HG03520 (cell line): ENCODE results near the gene FBRS.
"Not testable (repeated sequence)": the region's sequence is repeated elsewhere in the genome, so short reads cannot be mapped to it uniquely, and the experiment has no call there.

Experiments
- ATAC-seq: cut with Tn5 transposase; IDR thresholded peaks from one replicate; pipeline ENCODE4 v1.9.1; 2021; ENCODE audit warnings: mild to moderate bottlenecking, moderate library complexity; ENCODE audit not compliant: unreplicated experiment

Gene FBRS

DNA sequence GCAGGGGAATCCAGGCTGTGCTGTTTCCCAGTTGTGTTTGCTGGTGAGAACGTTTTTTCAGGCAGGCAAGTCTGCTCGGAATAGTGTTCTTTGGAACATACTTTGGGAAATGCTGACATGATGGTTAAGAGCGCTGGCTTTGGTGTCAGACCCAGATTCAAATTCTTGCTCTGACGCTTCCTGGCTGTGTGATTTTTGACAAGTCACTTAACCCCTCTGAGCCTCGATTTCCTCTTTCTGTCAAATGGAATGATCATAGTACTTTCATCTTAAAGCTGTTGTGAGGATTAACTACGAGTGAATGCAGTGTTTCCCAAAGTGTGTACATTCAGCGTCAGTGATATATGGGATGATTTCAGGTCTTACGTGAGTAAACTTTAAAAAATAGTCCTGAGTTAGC, 4.8 kb downstream of the FBRS start:
- no peak for ATAC-seq

DNA sequence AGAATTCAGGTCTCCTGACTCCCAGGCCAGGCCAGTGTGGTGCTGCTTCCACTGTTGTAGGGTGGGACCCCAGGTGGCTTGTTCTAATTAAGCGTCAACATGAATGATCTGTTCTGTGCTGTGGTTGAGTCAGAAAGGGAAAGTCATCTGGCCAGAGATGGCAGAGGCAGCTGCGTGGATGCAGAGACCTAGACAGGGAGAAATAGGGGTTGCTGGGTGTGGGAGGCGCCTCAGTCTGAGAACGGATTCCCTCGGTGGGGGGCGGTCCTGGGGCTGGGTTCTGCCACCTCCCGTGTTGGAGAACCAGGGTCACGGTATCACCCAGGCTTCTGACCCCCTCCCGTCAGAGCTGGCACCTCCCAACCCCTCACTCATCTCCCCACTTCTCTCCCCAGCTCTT, 5.6 kb downstream of the FBRS start:
- ATAC-seq = no peak

DNA sequence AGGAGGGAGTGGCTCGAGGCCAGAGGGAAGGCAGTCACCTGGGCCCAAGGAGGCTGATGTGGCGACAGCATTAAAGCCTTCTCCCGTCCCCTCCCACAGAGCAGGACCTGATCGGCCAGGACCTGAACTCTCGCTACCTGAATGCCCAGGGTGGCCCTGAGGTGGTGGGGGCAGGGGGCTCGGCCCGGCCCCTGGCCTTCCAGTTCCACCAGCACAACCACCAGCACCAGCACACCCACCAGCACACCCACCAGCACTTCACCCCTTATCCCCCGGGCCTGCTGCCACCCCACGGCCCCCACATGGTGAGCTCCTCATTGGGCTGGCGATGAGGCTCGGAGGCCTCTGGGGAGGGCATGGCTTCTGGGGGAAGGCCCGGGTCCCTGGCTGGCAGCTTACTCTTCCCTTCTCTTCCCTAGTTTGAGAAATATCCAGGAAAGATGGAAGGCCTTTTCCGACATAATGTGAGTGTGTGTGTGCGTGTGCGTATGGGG, 6.4 kb downstream of the FBRS start:
- no peak for ATAC-seq

DNA sequence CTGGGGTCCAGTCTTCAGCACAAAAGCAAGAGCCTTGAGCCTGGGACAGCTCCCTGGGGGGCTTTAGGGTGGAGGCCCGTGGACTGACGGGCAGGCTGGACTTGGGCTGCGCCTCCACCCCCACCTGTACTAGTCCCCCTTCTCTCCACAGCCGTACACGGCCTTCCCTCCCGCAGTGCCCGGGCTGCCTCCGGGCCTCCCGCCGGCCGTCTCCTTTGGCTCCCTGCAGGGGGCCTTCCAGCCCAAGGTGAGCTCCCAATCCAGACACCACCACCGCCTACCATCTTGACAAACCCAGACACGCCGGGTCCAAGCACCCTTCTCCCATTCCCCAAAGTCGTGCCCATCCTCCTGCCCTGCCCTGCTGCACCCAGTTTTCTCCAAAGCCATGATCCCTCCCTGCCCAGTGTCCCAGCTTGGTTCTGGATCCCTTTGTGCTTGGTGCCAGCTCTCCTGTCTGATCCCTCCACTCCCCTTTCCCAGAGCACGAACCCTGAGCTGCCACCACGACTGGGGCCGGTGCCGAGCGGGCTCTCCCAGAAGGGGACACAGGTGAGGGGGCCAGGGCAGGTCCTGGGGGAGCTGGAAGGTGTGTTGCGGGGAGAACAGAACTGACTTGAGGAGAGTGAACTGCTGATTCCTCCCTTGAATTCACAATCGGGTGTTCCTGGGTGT, 7.1 kb downstream of the FBRS start:
- ATAC-seq = no peak

DNA sequence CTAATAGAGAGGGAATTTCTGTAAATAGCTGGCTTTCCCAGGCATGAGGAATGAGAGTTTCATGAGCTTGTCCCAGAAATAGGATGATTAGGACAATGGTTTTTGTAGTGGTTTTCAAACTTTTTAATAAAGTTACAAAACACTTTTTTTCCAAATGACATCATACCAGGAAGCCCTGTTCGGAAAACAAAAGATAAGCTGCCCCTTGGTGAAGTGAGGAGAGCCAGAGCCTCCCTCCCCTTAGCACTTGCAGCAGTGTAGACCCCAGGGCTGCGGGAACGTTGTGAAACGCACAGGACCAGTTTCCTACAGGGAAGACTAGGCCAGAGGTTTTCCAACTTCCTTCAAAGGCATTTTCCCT, 7.6 kb downstream of the FBRS start:
- ATAC-seq = no peak

DNA sequence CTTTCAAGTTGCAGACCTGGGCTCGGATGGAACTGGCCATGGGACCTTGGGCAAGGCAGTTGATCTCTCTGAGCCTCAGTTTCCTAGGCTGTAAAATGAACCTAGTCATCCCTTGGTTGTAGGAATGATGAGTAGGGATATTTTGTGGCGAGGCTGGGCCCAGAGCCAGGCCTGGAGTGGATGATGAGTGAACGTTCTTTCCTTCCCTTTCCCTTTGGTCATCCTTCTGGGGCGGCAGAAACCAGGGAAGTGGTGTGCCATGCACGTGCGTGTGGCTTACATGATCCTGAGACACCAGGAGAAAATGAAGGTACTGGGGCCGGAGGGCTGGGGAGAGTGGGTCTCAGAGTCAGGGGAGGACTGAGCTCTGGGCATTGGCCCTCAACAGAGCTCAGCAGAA, 8.4 kb downstream of the FBRS start:
- no peak for ATAC-seq

DNA sequence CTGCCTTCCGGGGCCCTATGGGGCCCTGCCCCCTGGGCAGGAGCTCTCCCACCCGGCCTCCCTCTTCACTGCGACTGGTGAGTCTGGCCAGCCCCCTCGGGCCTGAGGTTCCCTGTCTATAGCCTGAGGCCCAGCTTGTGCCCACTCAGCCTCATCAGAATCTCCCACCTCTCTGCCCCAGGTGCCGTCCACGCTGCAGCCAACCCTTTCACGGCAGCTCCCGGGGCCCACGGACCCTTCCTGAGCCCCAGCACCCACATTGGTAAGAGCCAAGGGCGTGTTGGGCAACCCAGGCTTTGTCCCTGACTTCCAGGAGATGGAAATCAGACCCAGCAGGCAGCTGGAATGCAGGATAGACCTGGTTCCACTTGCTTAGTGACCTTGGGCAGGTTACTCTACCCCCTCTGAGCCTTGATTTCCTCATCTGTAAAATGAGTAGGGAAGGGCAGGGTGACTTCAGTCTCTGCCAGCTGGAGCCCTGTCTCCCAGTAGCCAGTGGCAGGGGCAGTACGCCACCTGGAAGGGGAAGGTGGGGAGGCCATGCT, 9.2 kb downstream of the FBRS start:
- no peak for ATAC-seq

DNA sequence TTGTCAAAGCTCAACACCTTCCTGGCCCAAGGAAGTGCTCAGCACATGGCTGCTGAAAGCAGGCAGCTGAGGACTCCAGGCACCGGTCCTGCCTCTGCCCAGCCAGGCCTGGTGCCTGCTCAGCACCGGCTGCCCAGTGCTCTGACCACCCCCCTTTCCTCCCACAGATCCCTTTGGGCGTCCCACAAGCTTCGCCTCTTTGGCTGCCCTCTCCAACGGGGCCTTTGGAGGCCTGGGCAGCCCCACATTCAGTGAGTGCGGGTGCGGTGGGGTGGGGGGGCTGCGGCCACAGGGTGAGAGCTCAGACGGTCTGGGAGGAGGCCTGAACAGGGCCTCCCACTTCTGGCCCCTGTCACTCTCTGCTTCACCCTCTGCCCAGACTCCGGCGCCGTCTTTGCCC, 10.2 kb downstream of the FBRS start:
- no peak for ATAC-seq

DNA sequence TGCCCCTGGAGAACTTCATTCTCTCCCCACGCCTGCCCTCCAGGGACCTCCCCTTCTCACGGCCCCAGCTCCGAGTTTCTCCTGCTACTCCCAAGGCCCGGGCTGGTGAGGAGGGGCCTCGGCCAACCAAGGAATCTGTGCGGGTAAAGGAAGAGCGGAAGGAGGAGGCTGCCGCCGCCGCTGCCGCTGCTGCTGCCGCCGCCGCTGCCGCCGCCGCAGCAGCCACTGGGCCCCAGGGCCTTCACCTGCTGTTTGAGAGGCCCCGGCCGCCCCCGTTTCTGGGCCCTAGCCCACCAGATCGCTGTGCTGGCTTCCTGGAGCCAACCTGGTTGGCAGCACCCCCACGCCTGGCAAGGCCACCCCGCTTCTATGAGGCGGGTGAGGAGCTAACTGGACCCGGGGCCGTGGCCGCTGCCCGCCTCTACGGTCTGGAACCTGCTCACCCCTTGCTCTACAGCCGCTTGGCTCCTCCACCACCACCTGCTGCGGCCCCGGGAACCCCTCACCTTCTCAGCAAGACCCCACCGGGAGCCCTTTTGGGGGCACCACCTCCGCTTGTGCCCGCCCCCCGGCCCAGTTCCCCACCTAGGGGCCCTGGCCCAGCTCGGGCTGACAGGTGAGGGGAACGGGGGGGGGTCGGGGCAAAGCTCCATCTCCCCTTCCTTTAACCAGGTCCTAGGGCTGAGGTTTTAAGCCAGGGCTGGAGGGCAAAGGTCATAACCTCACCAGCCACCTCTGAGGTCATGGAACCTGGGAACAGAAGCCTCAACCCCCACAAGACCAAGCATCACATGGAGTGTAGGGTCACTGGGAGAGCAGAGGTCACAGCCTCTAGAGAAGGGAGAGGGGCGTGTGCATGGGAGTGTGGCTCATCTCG, 11.0 kb downstream of the FBRS start:
- ATAC-seq = no peak

DNA sequence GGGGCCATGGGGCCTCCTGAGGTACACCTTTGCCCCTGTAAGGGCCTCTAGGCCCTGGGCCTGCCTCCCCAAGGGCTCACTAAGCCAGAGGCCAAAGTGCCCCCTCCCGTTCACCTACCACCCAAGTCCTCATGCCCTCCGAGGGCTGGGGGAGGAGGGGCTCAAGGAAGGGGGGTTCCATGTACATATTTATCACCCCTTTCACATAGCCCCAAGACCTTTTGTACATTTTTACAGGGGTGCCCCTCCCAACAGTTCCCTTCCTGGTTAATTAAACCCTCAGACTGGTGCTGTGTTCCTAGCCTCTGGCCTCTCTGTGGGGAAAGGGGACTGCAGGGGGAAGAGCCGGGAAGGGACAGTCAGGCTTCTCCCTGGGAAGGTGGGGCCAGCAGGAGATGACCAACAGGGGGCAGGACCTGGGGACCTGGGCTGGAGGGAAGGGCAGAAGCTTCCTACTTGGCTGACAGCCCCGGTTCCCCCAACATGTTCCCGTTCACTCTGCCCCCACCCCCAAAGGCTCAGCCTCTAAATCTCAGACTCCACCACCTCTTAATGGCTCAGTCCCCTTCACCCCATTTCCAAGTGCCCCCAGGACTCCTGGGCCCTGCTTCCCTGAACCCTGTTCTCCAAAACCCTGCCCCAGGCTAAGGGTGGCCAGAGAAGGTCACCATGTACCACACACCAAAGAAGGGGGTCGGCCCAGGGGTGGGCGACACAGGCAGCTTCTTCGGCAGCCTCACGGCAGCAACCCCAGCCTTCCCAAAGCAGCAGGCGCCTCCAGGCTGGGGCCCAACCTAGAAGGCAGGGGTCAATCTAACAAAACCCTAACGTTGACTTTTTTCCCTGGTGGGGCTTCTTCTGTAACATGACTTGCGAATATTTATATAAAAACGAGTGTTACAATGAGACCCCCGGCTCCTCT, 11.9 kb downstream of the FBRS start:
- ATAC-seq = no peak

DNA sequence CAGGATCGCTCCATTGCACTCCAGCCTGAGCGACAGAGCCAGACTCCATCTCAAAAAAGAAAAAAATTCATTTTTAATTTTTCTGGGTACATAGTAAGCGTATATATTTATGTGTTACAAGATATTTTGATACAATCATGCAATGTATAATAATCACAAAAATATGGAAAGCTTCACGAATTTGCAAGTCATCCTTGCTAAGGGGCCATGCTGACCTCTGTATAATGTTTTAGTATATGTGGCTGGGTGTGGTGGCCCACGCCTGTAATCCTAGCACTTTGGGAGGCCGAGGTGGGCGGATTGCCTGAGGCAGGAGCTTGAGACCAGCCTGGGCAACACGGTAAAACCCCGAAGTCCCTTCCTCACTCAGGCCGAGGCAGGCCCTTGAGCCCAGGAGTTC, 16.9 kb downstream of the FBRS start:
- no peak for ATAC-seq

DNA sequence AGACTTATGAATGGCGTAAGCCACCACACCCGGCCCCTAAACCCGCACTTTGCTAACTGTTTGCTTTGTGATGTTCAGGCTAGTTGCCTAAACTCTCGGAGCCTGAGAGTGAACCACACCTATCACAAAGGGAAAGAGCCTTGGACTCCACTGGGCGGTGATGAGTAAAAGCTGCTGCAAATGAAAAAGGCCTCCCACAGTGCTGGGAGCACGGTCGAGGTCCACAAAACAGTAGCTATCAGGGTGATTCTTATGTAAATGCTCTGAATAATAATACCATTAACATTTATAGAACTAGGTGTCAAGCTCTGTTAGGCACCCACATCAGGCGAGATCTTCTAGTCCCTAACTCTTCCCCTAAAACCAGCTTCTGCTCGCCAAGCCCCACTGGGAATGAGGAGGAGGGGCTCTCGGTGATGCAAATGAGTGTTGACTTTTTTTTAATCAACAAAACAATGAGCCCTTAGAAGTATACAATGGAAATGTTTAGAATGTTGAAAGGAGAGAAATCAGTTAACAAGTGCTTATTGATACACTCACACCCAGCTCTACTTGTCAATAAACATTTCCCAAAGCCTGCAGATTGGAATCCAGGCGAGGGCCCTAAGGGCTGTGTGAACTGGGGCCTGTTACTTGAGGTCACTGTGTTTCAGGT, 19.8 kb downstream of the FBRS start:
- no peak for ATAC-seq

DNA sequence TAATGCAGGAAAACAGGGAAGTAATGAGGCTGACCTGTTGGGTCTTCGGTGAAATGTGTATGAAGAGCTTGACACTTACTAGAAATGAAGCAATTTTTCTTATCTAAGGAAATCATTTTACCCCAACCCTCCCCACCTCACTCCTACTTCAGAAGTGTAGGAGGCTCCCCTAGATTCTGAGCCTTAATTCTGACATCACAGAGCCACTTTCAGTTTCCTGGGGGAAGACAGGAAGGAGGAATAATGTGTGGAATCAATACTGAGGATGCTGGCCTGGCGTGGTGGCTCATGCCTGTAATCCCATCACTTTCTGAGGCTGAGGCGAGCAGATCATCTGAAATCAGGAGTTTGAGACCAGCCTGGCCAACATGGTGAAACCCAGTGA, 20.3 kb downstream of the FBRS start:
- no peak for ATAC-seq

DNA sequence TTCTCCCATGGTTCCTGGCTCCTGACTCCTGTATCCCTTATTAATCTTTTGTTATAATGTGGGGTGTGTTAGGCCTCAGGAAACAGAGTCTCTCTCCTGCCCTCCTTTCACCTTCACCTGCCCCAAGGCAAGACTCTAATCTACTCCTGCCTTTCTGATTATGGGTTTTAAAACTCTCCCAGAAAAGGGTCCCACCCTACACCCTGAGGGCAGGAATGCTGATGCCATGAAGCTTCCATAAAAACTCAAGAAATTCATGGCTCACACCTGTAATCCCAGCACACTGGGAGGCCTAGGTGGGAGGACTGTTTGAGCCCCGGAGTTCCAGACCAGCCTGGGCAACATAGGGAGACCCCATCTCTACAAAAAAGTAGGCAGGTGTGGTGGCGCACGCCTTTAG, 22.1 kb downstream of the FBRS start:
- no peak for ATAC-seq

DNA sequence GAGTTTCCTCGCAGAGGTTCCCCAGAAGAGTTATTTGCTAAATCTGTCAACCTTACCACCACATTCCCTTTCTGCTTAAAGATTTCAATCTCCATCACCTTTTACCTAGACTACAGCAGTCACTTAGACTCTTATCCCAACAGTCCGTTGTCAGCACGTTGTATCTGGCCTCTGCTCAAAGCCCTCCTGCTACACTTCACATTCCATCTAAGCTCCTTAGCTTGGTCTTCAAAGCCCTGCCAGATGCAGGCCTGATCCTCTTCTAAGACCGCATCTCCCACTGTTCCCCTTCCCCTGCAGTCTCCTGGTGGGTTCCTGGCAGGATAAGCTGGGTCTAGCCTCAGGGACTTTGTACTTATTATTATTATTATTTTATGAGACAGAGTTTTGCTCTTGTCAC, 30.5 kb downstream of the FBRS start:
- ATAC-seq = no peak

DNA sequence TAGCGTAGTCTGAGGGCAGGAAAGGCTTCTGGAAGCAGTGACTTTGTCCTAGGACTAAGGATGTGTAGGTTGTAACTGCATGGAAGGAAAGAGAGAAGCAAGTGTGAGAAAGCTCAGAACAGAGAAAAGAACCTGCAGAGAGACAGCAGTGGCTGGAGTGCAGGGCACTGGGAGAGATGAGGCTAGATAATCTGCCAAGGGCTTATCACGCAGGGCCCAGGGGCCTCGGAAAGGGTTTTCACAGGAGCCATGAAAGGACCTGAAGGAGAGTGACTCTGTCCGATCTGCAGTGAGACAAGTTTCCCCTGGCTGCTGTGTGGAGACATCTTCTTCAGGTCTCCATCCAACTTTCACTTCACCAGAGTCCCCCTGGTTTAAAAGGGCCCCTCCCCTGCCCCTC, 33.7 kb downstream of the FBRS start:
- no peak for ATAC-seq

DNA sequence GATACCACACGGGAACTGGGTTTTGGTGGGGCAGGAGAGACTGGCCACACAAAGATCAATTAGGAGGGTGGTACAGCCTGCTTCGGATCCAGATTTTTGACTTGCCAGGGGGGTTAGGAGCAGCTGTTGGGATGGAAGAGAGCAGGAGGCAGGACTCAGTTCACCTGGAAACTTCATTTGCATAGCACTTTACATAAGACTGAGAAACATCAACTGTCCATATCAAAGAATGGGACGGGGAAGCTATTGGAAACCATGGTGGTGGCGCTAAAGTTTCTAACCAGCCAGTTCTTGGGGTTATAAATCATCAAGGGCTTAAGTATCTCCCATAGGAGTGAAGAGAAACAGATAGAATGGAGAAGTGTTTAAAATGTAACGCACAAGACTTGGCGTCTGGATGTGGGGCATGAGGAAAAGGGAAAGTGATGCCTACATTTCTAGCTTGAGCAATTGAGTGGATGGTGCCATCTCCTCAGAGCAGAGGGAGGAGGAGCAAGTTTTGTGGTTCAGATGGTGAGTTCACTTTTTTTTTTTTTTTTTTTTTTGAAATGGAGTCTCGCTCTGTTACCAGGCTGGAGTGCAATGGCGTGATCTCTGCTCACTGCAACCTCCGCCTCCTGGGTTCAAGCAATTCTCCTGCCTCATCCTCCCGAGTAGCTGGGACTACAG, 34.3 kb downstream of the FBRS start:
- ATAC-seq = no peak

DNA sequence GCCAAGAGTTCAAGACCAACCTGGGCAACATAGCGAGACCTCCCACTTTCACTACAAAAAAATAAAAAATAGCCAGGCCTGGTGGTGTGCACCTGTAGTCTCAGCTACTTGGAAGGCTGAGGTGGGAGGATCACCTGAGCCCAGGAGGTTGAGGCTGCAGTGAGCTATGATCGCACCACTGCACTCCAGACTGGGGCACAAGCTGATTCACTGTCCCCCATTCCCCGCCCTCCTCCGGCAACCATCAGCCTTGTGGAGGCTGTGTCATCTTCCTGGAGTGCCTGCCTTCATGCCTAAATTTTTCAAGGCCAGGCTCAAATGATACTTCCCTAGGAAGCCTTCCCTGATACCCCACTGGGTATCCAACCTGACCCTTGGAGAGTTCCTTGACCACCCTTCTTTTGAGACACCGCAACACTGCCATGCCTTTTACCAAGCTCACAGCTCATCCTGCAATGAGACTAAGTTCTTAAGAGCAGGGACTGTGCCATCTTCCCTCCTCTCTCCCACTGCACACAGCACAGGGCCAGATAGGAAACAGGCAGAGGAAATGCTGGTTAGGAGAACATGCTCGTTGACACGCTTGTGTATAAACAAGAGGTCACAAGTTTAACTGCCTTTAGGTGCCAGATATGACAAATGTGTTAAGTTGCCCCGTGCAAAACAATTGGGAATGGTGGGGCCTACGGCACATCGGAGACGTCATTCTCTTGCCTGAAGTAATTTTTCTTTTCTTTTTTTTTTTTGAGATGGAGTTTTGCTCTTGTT, 36.9 kb downstream of the FBRS start:
- no peak for ATAC-seq

DNA sequence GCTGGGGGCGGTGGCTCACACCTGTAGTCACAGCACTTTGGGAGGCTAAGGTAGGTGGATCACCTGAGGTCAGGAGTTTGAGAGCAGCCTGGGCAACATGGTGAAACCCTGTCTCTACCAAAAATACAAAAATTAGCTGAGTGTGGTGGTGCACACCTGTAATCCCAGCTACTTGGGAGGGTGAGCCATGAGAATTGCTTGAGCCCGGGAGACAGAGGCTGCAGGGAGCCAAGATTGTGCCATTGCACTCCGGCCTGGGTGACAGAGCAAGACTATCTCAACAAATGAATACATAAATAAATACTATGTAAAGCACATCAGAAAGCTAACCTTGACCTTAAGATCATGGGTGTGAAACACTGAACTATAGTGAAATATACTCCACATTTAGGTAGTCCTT, 38.4 kb downstream of the FBRS start:
- ATAC-seq = not testable (repeated sequence)
